Stimulated activated naive CD8-positive, alpha-beta T cell treated with anti-CD3 and anti-CD28 coated beads, Interleukin-15, amount 100 ng/mL, for 72 hours (primary cell): Measurements from ENCODE around the gene SIRPG.
"Not testable (repeated sequence)": the region's sequence is repeated elsewhere in the genome, so short reads cannot be mapped to it uniquely, and the experiment has no call there.

Source experiments
- ATAC-seq: fragments of 150-1000 bp; cut with Tn5 transposase; 2 replicates; pipeline ENCODE4 v1.10.0; 2021; ENCODE audit warnings: mild to moderate bottlenecking, moderate library complexity
- DNase-seq, 2 donors: peaks; one replicate each; pipeline ENCODE4 v3.0.0; 2021 to 2022
- H3K27ac Mint-ChIP-seq, 2 donors: one replicate each; pipeline ENCODE4 v1.8.0; 2022; ENCODE audit warnings: mild to moderate bottlenecking in 2 of 2, mixed read lengths in 2 of 2, moderate library complexity in 2 of 2
- H3K27me3 Mint-ChIP-seq: one replicate; pipeline ENCODE4 v1.8.0; 2022; ENCODE audit warnings: mixed read lengths
- H3K4me1 Mint-ChIP-seq: one replicate; pipeline ENCODE4 v1.8.0; 2022; ENCODE audit warnings: mild to moderate bottlenecking, mixed read lengths
- H3K4me3 Mint-ChIP-seq, 2 donors: one replicate each; pipeline ENCODE4 v1.8.0; 2022; ENCODE audit warnings: mild to moderate bottlenecking in 2 of 2, mixed read lengths in 2 of 2, moderate library complexity in 1 of 2
- H3K9me3 Mint-ChIP-seq, 2 donors: one replicate each; pipeline ENCODE4 v1.8.0; 2022; ENCODE audit warnings: mixed read lengths in 2 of 2

SIRPG gene

GRCh38 chr20:1618954-1619540 is 38.5 kb downstream of the SIRPG start:
- no peaks in the 10 kb centered on the region for H3K27me3 Mint-ChIP-seq
- peak overlapping the region in 1 of 2 donors; percentile 85 for H3K27ac Mint-ChIP-seq
- no peak for ATAC-seq
- H3K4me3 Mint-ChIP-seq: peak overlapping the region; percentile 52 to 55
- DNase-seq: no peak
- peaks cover 73% of the 10 kb centered on the region for H3K4me1 Mint-ChIP-seq
- H3K9me3 Mint-ChIP-seq: peaks cover 8 to 22% of the 10 kb centered on the region in 2 donors

GRCh38 chr20:1618479-1618878 is 39.1 kb downstream of the SIRPG start:
- Mint-ChIP-seq H3K27ac (no peak overlapping the region), H3K4me1 (peaks cover 67% of the 10 kb centered on the region), H3K9me3 (peaks cover 8 to 22% of the 10 kb centered on the region in 2 donors), H3K4me3 (no peak overlapping the region), H3K27me3 (no peaks in the 10 kb centered on the region)
- DNase-seq (no peak), ATAC-seq (no peak)

GRCh38 chr20:1616858-1617434 is 40.6 kb downstream of the SIRPG start:
- no peaks in the 10 kb centered on the region for H3K27me3 Mint-ChIP-seq
- H3K27ac Mint-ChIP-seq: no peak overlapping the region
- ATAC-seq: no peak
- no peak for DNase-seq
- H3K4me1 Mint-ChIP-seq: peaks cover 52% of the 10 kb centered on the region
- H3K9me3 Mint-ChIP-seq: peaks cover 8 to 22% of the 10 kb centered on the region in 2 donors
- H3K4me3 Mint-ChIP-seq: no peak overlapping the region

GRCh38 chr20:1610404-1610803 is 47.2 kb downstream of the SIRPG start:
- not testable (repeated sequence) for H3K4me1 Mint-ChIP-seq, H3K27me3 Mint-ChIP-seq, ATAC-seq, DNase-seq, H3K4me3 Mint-ChIP-seq, H3K9me3 Mint-ChIP-seq, H3K27ac Mint-ChIP-seq

GRCh38 chr20:1608678-1609347 is 48.8 kb downstream of the SIRPG start:
- not testable (repeated sequence) for ATAC-seq, H3K27ac Mint-ChIP-seq, H3K9me3 Mint-ChIP-seq, H3K27me3 Mint-ChIP-seq, DNase-seq, H3K4me1 Mint-ChIP-seq, H3K4me3 Mint-ChIP-seq

- H3K27me3 Mint-ChIP-seq: no peaks in the 10 kb centered on the region
- H3K4me1 Mint-ChIP-seq: peaks cover 4% of the 10 kb centered on the region
- ATAC-seq (no peak), DNase-seq (no peak)
- H3K27ac Mint-ChIP-seq: no peak overlapping the region
- H3K4me3 Mint-ChIP-seq: no peak overlapping the region
- no peaks in the 10 kb centered on the region for H3K9me3 Mint-ChIP-seq
Observed at GRCh38 chr20:1600736-1601135, 56.8 kb downstream of the SIRPG start.

- Mint-ChIP-seq H3K4me3 (no peak overlapping the region), H3K9me3 (no peaks in the 10 kb centered on the region), H3K27ac (no peak overlapping the region), H3K27me3 (no peaks in the 10 kb centered on the region), H3K4me1 (peaks cover 10% of the 10 kb centered on the region)
- ATAC-seq (no peak), DNase-seq (no peak)
Observed at GRCh38 chr20:1595333-1595732, 62.2 kb downstream of the SIRPG start.

- ATAC-seq (no peak), DNase-seq (no peak)
Observed at GRCh38 chr20:1588533-1589460, 68.8 kb downstream of the SIRPG start.

GRCh38 chr20:1587781-1588532 is 69.6 kb downstream of the SIRPG start:
- no peaks in the 10 kb centered on the region for H3K27me3 Mint-ChIP-seq
- no peak for ATAC-seq
- peaks cover 33% of the 10 kb centered on the region for H3K4me1 Mint-ChIP-seq
- H3K4me3 Mint-ChIP-seq: peak overlapping the region in 1 of 2 donors; percentile 63
- H3K27ac Mint-ChIP-seq: peak overlapping the region in 1 of 2 donors; percentile 92
- H3K9me3 Mint-ChIP-seq: no peaks in the 10 kb centered on the region
- no peak for DNase-seq

More at GRCh38 chr20:1588533-1589460, 68.8 kb downstream of the SIRPG start:
- Mint-ChIP-seq H3K9me3 (no peaks in the 10 kb centered on the region), H3K27ac (peak overlapping the region in 1 of 2 donors; percentile 92), H3K27me3 (no peaks in the 10 kb centered on the region), H3K4me1 (peaks cover 33% of the 10 kb centered on the region), H3K4me3 (peak overlapping the region in 1 of 2 donors; percentile 63)

- Mint-ChIP-seq H3K4me1 (peaks cover 21% of the 10 kb centered on the region), H3K4me3 (no peak overlapping the region), H3K27ac (no peak overlapping the region), H3K27me3 (no peaks in the 10 kb centered on the region), H3K9me3 (no peaks in the 10 kb centered on the region)
- no peak for ATAC-seq
- no peak for DNase-seq
Observed at GRCh38 chr20:1579488-1579887, 78.1 kb downstream of the SIRPG start.
